OCI-LY1 (cell line): ENCODE results near the gene GPR173.

Experiments used
- EZH2 ChIP-seq: fragments of 200-600 bp; sonication (generic), shearing (Covaris generic); IDR thresholded peaks from 2 replicates; pipeline ENCODE4 v1.8.0; 2017; ENCODE audit warnings: borderline replicate concordance, mixed run types, mild to moderate bottlenecking, antibody characterized with exemption, low read length, moderate library complexity, mixed read lengths
- TF ChIP-seq, protein P1 (sequence below): fragments of 200-600 bp; sonication (generic), shearing (Covaris generic); IDR thresholded peaks from 2 replicates; pipeline ENCODE4 v1.5.1; 2017; ENCODE audit warnings: mild to moderate bottlenecking, antibody characterized with exemption, low read length, moderate library complexity, mixed read lengths

DNA sequence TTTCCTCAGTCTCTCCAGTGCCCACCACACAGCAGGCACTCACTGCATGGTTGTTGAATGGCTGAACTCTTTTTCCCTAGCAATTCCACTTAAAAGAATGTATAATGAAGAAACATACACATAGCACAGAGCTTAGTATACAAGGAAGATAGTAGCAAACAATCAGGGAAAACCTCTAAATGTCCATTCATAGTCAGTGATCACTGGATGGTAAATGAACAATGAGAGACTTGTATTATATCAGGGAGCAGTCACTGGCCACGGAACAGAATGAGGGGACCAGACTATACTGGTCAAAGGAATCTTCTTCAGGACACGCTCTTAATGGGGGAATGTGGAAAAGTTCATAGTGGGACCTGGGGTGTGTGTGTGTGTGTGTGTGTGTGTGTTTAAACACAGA, 46.6 kb upstream of the GPR173 start:
- TF ChIP-seq, protein P1, sequence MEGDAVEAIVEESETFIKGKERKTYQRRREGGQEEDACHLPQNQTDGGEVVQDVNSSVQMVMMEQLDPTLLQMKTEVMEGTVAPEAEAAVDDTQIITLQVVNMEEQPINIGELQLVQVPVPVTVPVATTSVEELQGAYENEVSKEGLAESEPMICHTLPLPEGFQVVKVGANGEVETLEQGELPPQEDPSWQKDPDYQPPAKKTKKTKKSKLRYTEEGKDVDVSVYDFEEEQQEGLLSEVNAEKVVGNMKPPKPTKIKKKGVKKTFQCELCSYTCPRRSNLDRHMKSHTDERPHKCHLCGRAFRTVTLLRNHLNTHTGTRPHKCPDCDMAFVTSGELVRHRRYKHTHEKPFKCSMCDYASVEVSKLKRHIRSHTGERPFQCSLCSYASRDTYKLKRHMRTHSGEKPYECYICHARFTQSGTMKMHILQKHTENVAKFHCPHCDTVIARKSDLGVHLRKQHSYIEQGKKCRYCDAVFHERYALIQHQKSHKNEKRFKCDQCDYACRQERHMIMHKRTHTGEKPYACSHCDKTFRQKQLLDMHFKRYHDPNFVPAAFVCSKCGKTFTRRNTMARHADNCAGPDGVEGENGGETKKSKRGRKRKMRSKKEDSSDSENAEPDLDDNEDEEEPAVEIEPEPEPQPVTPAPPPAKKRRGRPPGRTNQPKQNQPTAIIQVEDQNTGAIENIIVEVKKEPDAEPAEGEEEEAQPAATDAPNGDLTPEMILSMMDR: no peak
- TF ChIP-seq EZH2: no peak
